Measurements from ENCODE around the gene PSENEN.

Gene PSENEN

GRCh38 chr19:35745328-35746086, at the start of gene PSENEN, which contains the start of gene U2AF1L4:
TSS of gene PSENEN (plus strand) at chr19:35745651. CDS start at chr19:35745931, 280 bp downstream.
TSS of gene U2AF1L4 (minus strand) at chr19:35745418. CDS start at chr19:35745391, 27 bp downstream.
- DNase-seq (ENCODE audit: low read depth in 2 of 3, low spot score in 2 of 3) = peak; percentile 82 to 94 (median 85)

DNA sequence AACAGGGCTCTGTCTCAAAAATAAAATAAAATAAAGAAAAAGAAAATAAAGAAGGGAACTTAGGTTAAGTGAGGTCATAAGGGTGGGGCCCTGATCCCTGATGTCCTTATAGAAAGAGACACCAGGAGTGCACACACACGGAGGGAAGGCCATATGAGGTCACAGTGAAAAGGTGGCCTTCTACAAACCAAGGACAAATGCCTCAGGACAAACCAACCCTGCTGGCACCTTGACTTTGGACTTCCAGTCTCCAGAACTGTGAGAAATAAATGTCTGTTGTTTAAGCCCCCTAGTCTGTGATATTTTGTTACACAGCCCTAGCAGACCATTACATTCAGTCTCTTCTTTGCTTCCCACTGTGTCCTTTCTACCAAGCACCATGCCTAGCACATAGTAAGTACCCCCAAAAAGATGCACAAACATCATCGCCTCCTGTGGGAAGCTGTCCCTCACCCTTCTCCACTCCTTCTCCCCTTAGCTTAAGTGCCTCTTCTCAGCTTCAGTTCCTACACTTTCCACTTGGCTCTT, 49.5 kb upstream of the PSENEN start:
- DNase-seq (ENCODE audit: low read depth in 2 of 3, low spot score in 2 of 3) = no peak

DNA sequence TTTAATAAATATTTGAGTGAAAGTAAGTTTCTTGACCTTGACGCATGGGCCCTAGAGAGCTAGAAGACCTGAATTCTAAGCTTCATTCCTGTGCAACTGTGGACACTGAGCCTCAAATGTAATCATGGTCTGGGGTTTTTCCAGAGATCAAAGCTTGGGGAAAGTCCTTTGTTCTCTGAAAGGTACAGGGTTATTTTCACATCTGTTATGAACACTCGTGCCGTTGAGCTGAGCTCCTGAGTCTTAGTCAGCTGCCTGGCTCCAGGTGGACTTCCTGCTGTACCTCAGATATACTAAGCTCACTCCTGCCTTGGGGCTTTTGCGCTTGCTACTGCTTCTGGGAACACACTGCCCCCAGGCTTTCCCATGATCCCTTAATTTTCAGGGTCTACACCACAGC, 48.6 kb upstream of the PSENEN start:
- no peak for DNase-seq (ENCODE audit: low read depth in 2 of 3, low spot score in 2 of 3)

- peak; percentile 64 to 83 (median 83) for DNase-seq (ENCODE audit: low read depth in 2 of 3, low spot score in 2 of 3)
Measured at GRCh38 chr19:35702223-35703012, 43.0 kb upstream of the PSENEN start.

DNA sequence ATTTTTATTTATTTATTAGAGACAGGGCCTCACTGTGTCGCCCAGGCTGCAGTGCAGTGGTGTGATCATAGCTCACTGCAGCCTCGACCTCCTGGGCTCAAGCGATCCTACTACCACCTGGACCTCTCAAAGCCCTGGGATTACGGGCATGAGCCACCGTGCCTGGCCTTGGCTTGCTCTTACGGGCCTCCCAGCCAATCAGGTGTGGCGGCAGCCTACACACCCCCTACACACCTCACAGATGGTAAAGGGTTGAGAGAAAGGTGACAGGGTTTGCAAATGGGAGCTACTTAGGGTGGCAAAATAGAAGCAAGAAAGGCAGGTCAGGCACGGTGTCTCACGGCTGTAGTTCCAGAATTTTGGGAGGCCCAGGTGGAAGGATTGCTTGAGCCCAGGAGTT, 42.1 kb upstream of the PSENEN start:
- no peak for DNase-seq (ENCODE audit: low read depth in 2 of 3, low spot score in 2 of 3)

DNA sequence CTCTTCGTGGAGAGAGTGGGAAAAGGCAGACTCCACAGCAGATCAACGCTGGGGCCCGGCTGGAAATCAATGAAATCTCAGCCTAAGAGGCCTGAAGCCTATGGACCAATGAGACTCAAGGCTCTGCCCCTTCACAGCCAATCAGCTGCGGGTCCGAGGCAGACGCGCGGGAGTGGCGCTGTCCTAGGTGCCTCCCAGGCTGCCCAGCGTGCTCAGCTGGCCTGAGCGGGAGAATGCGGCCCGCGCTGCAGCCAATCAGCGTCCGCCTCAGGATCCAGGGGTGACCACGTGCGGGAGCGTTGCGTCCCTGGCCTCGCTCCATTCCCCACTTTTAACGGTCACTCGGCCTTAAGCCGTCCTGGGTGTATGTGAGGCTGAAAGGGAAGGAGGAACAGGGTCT, 41.2 kb upstream of the PSENEN start, which contains the start of gene ZBTB32:
Gene ZBTB32, plus strand, starts transcription at position 341 of the 400 bp plus-strand sequence. CDS start 10,069 bp downstream, outside the sequence.
- DNase-seq (ENCODE audit: low read depth in 2 of 3, low spot score in 2 of 3) = no peak

DNA sequence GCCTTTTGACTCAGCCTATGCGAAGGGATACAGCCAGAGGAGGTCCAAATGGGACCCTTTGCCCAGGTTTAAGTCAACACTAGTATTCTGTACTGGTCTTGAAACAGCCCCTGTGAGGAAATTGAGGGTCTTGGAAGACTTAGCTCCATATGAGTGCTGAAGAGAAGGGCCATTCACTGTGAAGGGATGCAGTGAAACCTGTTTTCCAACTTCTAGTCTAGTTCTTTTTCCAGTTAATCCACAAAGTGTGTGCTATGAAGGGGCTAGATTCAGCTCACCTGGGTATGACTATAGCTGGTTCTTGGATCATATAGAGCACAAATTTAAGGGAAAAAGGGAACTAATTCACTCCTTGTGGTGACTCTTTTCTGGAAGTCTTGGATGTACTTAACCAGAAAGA, 37.1 kb upstream of the PSENEN start:
- DNase-seq (ENCODE audit: low read depth in 2 of 3, low spot score in 2 of 3) = no peak

- peak in 2 of 3 experiments; percentile 56 to 65 for DNase-seq (ENCODE audit: low read depth in 2 of 3, low spot score in 2 of 3)
Measured at GRCh38 chr19:35710784-35711723, 34.4 kb upstream of the PSENEN start.

GRCh38 chr19:35712567-35713505, 32.6 kb upstream of the PSENEN start:
- DNase-seq (ENCODE audit: low read depth in 2 of 3, low spot score in 2 of 3) = peak; percentile 60 to 76 (median 60)

- DNase-seq (ENCODE audit: low read depth in 2 of 3, low spot score in 2 of 3) = no peak
Measured at GRCh38 chr19:35713506-35713850, 32.0 kb upstream of the PSENEN start.

DNA sequence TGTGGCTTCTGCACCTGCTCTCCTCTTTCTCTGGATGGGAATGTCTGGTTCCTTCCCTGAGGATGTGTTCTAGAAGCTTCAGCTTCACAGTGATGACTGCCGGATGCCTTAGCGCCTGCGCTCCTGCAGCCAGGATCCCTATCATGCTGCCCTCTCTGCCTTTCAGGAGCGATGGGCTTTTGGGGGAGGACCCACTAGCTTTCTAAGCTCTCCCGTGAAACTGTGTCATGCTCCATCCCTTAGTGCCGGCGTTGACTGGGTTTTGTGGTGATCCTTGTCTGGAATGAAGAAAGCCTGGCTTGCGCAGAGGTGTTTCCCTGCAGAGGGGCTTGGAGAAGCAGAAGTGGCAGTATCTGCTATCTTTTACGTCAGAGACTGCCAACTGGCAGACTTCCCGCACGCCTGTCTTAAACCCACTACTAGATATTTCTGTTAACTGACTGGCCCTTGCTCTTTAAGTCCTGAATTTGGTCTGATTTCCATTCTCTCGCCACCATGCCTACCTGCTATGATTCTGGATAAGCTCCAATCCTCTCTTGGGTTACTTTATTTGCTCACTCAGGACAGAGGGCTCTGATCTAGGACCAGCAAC, 31.5 kb upstream of the PSENEN start:
- DNase-seq (ENCODE audit: low read depth in 2 of 3, low spot score in 2 of 3) = no peak

- no peak for DNase-seq (ENCODE audit: low read depth in 2 of 3, low spot score in 2 of 3)
Measured at GRCh38 chr19:35714601-35715354, 30.7 kb upstream of the PSENEN start.

GRCh38 chr19:35715355-35715809, 30.1 kb upstream of the PSENEN start:
- no peak for DNase-seq (ENCODE audit: low read depth in 2 of 3, low spot score in 2 of 3)

DNA sequence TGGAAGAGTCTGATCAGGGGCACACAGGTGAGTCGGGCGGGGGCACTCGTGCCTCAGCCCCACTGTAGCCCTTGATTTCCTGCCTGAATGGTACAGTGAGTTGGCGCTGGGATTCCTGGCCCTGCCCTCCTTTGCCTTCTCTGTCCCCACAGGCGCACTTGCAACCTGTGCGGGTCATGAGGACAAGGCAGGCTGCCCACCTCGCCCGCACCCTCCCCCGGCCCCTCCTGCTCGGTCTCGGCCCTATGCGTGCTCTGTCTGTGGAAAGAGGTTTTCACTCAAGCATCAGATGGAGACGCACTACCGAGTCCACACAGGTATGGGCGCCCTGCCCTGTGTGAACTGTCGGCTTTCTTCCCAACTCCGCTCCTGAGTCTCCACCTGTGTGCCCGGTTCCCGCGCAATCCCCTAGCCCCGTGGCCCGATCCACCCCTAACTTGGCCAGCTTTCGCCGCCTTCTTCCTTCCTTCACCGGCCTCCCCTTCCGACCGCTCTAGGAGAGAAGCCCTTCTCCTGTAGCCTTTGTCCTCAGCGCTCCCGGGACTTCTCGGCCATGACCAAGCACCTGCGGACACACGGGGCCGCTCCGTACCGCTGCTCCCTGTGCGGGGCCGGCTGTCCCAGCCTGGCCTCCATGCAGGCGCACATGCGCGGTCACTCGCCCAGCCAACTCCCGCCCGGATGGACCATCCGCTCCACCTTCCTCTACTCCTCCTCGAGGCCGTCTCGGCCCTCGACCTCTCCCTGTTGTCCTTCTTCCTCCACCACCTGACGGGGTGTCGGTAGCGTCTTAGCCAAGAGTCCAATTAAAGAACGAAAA, 29.3 kb upstream of the PSENEN start:
- no peak for DNase-seq (ENCODE audit: low read depth in 2 of 3, low spot score in 2 of 3)

DNA sequence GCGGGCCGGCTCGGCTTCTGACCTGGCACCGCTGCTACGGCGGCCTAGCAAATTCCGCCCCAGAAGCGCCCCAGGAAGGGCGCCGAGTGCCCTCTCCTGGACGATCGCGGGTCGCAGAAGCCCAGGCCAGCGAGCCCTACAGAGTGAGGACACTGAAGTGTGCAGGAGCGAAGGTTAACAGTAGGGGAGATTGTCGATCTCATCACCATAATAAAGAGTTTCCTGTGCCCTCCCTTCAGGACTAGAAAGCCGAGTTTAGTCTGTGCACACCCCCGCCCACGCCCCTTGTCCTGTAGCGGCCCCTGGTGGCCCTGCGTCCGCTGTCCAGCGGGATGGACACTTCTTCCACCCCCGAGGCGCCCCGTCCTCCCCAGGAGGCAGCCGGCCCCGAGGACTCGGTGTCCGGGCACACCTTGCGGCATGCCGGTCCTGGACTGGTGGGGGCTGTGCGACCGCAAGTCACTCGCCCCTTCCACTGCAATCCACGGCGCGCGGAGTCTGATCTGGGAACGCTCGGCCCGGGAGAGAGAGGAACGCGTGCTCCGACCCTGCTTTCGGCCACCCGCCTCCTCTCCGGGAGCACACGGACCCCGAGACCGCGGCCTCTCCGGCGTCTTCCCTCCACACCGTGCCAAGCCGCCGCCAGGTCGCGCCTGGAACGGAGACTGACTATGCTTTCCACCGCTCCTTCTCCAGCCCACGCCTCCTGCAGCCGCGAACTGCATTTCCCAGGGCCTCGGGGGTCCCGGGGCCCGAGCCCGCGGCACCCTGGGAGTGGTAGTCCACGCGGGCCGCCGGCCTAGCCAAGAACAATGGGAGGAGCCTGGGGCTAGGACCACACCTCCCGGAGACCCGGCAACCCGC, 28.4 kb upstream of the PSENEN start:
- DNase-seq (ENCODE audit: low read depth in 2 of 3, low spot score in 2 of 3) = peak; percentile 65 to 89 (median 82)

GRCh38 chr19:35717665-35718344, 27.6 kb upstream of the PSENEN start, which contains the start of gene KMT2B:
TSS of gene KMT2B (plus strand) at chr19:35718003. CDS start at chr19:35718019, 16 bp downstream.
- peak in 2 of 3 experiments; percentile 60 to 97 for DNase-seq (ENCODE audit: low read depth in 2 of 3, low spot score in 2 of 3)

Measured in activated CD8-positive, alpha-beta memory T cell treated with anti-CD3 and anti-CD28 coated beads for 48 hours (primary cell).